NCI-H2171 treated with DMSO at 0.1 percent for 48 hours (cell line): Measurements from ENCODE around the gene PRKAR2B.

Experiments used
- DNase-seq: peaks from one replicate; lab custom pipeline; 2025; lab: John Stamatoyannopoulos, UW

PRKAR2B gene

DNA sequence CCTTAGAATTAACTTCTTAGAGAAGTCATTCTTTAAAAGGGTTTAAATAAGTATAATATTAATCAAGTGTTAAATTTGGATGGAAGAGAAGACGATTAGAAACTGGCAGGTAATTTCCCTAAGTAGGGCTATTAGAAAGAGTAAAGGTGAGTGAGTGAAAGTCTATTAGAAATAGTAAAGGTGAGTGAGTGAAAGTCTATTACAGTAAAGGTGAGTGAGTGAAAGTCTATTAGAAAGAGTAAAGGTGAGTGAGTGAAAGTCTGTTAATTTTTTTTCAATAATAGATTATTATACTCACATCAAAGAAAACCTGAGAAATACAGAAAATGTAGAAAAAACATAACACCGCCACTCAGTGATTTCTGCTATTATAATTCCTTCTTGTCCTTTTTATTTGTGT lies 113.5 kb downstream of the PRKAR2B start:
- no peak for DNase-seq

DNA sequence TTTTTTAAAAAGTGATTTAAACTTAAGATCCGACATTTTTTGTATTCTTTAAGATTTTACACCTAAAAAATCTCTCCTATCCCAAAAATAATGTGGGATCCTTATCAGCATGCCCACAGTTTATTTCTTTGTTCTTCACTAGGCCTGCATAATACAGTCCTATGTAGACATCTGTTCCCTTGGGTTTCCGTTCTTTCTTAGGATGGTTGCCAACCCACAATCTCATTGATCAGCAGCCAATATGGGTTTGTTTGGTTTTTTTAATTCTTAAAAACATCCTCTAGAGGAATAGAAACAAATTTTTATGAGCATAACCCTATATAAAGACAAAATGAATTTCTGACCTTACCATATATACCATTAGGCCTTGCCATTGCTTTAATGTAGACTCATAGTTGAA lies 115.9 kb downstream of the PRKAR2B start:
- DNase-seq, result no peak

DNA sequence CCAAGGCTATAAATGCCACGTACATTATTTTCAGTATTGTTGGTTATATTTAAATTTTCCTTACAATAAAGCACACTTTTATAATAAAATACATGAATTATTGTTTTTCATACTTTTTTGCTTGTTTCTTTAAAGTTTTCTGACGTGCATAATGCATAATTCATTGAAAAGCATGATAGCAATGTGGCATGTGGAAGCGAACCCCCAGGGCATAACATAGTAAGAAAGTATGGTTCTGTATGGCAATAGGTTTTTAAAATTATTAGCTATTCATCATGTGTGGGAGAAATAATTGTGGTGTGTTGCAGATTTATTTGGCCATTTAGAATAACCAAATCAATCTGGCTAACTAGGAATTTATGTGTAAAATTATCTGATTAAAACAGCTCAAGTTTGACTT lies 116.9 kb downstream of the PRKAR2B start:
- no peak for DNase-seq

DNA sequence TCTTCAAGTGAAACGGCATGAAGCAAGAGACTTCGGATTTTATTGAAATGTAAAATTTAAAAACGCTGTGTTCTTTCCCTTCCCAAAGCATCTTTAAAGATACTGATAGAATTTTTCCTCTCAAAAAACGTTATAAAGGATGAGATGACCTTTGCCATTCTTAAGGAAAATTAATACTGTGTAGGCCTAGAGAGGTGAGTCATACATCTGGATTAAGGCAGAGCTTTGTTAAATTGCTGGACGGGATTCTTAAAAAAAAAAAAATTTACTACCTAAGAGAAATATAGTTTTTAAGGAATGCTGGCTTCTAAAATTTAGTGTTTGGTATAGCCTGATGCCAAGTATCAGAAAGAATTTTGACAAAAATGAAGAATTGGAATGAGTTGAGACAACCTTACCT lies 118.0 kb downstream of the PRKAR2B start:
- no peak for DNase-seq

DNA sequence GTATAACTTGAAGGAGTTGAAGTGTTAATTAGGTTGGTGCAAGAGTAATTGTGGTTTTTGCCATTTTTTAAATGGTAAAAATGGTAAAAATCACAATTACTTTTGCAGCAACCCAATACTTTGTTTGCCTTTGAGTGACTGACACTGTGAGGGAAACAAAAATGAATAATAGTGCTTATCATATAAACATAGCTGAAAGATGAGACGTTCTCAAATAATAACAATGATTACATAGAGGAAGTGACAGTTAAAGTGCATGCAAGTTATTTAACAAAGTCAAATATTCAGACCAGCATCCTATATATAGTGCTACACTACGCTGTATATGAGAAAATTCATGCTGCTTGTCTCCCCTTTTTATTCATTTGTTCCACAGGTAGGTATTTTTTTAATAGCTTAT lies 119.6 kb downstream of the PRKAR2B start:
- no peak for DNase-seq

DNA sequence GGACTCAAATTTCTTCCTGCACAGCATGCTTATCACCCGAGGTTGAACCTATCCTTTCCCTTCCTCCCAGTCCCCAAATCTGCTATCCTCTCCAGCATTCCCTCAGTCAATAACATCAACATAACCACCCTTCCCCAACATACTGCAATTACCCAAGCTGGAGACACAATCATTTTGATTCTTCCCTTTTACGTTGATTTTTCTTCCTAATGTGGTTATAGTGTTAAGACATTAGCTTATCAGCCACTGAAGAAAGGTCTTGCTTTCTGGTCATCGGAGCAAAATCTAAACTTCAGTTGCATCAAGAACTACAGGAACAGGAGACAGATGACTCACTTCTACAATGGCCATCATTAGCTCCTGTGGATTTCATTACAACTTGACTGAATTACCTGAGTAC lies 120.8 kb downstream of the PRKAR2B start:
- DNase-seq, result no peak

DNA sequence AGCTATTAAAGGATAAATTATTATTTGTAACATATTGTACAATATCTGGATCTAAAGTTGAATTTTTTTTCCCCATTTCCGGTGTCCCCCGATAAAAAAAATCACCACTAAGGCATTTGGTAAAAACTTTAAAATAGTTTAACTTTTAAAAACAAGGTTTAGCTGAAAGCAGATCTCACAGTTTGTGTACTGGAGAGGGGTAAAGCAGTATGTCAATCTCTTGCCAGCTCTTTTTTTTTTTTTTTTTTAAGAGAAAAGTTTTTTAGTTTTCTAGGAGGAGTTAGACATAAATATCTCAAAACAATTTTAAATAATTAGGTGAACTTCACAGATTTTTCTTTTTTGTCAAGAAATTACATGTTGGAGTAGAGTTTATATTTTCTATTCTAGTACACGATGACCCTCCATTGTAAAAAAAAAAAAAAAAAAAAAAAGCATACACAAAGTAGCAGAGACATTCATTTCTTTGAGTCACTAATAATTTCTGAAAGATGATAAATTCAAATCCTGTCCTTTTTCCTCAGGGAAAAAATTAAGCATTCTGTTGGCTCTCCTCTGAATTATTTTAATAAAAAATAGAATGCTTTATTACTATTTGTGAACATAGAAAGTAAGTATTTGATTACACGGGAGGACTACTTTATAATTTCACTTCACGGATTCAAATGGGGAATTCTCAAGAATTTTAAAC lies 122.4 kb downstream of the PRKAR2B start:
- no peak for DNase-seq

DNA sequence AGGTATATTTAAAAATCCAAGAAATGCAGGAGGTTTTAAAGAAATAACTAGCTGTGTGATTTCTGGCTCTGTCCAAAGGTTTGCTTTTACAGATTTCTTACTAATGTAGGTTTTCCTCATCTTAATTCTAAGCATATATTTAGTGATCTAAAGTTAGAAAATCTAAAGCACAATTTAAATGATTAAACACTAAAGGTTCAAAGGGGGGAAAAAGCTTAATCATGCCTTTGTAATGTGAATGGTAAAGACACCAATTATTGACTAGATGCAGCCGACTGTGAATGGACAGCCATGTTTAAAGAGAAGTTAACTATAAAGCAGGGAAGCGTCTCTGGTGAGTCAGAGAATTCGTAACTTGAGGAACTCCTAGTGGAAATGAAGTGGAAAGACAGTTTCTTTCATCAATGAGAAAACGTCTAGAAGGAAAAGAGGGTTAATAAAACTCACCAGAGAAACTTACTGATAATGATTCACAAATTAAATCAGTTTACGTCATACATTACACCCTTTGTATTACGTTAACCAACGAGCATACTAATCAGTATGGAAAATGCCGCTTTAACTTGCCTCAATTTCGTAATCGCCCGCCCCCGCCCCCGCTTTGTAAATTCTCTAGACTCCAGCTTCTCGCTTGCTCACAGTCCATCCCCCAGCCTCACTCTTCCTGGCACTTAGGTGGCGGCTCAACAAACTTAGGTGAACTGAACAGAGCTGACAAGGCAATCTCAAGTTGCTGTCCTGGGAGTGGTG lies 123.2 kb downstream of the PRKAR2B start:
- peak; percentile 57 for DNase-seq

DNA sequence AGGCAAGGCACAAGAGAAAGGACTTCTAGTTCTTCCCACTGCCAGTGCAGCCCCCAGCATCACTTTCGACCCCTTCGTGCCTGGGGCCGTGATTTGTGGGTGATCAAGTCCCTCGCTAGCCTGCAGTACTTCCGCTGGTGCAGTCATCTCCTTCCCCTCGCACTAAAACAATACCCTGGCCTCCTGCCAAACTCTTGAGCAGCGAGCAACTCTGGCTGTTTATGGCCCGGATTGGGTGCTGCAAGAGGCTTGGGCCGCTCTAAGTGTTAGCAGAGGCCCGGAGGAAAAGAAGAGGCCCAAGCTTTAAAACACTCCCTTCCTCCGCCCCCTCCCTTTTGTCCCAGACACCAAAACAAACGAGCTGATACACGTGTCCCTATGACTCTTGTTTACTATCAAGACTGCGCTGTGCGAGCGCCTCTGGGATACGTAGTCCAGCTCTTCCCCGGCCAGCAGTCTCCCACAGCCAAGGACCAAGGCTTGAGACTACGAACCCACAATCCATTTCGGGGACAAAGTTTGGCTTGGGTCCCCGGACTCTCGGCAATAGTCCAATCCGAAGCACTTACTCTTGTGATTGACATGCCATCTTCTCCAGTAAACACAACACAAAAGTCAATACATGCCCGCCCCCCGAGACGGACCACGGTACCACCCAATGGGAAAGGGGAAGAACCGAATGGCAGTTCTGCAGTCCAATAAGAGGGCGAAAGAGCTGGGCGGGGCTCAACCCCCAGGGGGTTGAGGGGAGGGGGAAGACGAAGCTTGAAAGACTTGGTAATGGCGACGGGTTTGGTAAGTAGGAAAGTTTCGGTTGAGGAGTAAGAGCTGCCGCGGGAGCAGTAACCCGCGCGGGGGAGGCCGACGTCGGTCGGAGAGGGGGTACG lies 124.0 kb downstream of the PRKAR2B start, which contains the start of gene HBP1:
Gene HBP1 (plus strand): TSS at position 771 of the 887 bp plus-strand sequence. CDS start 10,891 bp downstream, outside the sequence.
- DNase-seq, result peak; percentile 99

DNA sequence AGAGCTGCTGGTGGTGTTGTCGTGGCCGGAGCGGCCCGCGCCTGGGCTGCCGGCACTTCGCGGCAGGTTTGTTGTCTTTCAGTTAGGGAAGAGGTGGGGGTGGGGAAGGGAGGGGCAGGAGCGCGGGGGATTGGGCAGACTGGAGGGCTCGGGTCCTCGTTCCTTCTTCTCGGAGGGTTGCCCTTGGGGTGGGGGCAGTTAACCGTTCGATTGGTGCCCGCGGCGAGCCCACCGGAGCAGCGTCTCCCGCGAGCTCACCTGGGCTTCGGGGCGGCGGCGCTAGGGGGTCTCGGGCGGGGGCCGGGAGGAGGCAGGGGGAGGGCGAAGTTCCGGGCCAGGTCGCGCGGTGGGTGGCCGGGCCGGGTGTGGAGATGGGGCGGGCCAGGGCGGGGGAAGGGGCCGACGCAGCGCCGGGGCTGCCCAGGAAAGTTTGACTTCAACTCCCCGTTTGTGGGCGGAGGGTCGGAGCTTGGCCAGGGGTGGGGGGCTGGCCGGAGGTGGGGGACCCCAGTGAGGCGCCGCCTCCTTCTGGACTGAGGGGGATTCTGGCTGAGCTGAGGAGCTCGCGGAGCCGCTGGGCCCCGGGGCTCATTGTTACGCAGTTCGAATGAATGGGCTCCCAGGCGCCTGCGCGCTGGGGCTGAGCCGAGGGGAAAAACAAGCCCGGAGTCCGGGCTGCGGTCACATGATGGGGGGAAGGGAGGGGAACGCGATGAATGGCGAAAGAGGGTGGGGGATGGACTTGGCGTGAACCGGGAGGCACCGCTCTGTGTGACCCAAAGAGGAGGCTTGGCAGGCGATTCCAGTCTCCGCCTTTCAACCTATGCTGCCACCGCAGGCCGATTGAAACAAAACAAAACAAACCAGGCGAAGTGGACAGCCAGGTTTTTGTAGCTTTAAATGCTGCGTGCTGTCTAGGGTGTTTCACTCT lies 124.9 kb downstream of the PRKAR2B start:
- peak; percentile 83 for DNase-seq

DNA sequence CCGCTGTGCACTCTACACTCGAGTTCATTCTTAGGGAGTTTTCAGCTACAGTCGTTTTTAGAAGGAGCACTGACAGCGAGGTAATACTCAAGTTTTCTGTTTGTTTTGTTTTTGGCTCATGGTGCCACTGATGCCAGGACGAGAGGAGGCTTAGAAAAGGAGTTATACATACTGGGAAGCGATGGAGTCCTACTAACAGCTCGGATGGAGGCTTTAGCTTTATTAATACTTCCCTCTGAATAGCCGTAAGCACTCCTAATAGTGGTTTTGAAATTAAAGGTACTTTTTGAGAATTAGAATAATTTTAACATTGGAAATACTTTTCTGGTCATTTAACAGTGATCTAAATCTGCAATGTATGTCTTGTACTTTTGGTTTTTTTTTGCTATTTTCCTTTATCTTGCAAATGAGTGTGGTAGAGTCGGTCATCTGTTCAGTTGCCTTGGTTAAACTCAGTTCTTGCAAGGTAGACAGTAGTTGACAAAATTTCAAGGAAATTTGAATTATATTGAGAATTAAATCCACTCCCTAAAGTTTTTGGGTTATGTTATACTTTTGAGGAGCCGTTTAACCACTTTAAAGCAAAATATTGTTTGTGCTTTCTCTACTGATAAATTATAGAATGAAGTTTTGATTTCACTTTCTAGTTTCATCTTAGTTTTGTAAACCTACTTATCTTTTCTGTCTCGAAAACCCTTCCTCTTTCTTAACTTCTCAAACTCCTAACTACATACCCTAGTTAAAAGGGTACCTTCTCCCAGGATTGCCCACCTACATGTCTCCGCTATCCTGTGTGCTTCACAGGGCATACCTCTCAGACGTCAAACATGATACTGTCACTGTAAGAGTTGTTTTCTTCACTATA lies 125.8 kb downstream of the PRKAR2B start:
- no peak for DNase-seq

DNA sequence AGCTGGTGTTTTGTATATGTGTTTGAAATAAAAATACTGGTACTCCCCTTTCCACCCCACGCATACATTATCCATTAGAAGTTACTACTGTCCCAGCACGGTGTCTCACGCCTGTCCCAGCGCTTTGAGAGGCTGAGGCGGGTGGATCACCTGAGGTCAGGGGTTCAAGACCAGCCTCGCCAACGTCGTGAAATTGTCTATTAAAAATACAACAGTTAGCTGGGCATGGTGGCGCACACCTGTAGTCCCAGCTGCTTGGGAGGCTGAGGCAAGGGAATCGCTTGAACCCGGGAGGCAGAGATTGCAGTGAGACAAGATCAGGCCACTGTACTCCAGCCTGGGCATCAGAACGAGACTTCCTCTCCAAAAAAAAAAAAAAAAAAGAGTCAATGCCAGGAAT lies 127.0 kb downstream of the PRKAR2B start:
- no peak for DNase-seq

DNA sequence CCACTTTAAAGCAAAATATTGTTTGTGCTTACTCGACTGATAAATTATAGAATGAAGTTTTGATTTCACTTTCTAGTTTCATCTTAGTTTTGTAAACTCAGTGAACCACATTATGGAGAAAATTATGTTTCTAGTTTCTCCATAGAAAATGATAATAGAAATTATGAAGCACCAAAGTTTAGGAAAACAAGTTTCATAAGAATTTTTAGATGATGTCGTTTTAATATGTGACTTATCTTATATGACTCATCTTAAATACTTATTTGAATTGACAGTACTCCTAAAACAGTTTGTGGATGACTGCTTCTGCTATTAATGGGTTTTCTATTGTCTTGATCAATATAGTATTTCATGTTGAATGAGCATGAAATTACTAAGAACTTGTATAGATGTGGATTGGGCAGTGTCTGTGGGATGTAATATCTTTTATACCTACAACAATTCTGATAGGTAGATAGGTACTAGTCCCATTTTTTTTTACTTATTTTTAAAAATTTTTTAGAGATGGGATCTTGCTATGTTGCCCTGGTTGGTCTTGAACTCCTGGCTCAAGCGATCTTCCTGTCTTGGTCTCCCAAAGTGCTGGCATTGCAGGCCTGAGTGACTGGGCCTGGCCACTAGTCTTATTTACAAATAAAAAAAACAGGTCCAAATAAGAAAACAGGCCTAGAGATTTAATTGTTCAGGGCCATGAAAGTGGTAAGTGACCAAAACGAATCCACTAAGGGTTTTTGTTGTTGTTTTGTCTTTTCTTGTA lies 127.9 kb downstream of the PRKAR2B start:
- no peak for DNase-seq

DNA sequence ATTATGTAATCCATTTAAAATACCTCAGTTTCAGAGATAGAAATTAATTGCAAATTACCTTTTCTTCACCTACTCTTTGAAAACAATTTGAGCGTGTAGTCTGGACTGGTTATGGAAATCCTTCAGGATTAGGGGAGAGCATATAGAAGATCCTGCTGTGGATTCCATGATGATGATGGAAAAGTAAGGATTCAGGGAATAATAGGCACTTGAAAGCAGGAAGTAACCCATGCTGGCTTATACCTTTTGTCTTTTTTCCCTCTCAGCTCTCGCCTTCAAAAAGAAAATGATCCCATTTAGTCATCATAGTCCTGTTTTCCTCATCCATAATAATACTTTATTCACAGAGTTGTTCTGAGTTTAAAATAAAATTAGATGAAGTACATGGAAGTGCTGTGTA lies 128.7 kb downstream of the PRKAR2B start:
- DNase-seq, result no peak

DNA sequence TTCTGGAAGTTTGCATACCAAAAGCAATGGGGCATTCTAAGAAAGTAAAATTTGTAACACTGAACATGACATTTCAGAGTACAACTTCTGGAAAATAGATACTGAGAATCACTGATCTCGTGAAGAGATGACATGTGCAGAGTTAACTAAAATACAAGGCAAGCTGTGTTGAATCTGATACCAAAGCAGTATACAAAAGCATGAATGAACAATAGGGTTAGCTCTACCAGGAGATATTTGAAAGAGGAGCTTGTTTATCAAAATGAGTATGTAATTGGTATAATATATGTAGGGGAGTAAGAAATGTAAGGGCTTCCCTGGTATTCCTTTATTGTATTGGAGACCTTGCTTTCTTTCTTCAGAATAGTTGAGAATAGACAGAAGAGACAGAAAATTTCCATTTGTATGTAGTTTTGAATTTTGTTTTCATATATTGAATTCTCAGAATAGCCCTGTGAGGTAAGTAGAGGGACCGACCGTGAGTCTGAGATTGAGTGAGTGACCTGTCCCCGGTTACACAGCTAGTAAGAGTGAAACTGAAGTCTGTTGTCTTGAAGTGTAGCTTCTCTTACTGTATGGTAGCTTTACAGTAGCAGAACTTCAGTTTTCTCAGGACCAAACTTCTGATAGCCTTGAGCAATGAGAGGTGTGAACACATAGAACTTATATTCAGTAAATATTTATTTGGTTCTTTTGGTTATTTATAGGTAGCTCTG lies 129.3 kb downstream of the PRKAR2B start:
- no peak for DNase-seq

DNA sequence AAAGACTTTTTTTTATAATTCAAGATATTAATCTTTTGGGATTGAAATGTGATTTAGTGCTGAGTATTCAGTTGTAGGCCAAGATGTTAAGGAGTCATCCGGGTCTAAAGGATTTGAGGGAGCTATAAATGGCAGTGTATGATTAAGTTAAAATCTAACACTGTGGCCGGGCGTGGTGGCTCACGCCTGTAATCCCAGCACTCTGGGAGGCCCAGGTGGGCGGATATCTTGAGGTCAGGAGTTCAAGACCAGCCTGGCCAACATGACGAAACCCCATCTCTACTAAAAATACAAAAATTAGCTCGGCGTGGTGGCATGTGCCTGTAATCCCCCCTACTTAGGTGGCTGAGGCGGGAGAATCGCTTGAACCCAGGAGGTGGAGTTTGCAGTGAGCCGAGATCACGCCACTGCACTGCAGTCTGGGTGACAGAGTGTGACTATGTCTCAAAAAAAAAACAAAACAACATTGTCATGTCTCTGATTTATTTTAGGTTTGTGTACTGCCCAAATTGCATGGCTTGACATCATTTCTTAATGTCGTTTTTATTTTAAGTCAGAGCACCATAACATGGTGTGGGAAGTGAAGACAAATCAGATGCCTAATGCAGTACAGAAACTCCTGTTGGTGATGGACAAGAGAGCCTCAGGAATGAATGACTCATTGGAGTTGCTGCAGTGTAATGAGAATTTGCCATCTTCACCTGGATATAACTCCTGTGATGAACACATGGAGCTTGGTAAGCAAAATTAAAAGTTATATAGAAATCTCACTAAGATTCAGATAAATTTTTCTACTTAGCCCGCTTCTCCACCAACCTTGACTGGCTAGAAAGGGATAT lies 135.0 kb downstream of the PRKAR2B start:
- DNase-seq, result no peak

DNA sequence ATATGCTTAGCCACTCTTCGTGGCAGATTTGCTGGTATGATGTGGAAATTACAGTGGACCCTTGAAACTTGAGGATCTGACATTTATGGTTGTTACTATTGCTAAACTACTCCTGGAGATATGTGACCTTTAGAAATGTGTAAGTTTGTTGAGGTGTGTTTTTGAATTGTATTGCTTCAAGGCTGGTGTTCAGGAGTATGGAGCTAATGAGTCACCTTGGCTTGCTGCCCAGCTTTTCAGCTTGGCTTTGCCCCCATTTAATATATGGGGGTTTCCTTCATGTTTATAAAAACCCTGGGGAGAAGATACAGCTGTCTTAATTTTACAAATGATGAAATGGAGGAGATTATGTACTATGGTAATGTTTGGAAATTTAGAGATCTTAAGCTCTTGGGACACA lies 135.9 kb downstream of the PRKAR2B start:
- DNase-seq, result peak; percentile 52

DNA sequence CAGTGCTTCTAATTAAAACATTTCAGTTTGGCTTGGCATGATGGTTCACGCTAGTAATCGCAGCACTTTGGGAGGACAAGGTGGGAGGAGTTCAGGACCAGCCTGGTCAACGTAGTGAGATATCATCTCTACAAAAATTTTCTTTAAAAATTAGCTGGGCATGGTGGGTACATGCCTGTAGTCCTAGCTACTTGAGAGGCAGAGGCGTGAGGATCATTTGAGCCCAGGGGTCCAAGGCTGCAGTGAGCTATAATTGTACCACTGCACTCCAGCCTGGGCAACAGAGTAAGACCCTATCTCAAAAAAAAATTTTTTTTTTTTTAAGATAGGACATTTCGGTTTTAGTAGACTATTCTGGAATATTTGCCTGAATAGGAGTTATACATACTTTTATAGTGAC lies 136.7 kb downstream of the PRKAR2B start:
- no peak for DNase-seq
